ENCODE results near the gene GAS7.

GRCh38 chr17:9932491-9932890 is 265.9 kb downstream of the GAS7 start:
- no peak for TF ChIP-seq CTCF (conservative IDR thresholded peaks at IDR 0.05; ENCODE audit: low read depth in 2 of 2)
- no peak for TF ChIP-seq EZH2 (IDR thresholded peaks at IDR 0.05; ENCODE audit: low read depth, unreplicated experiment)
- TF ChIP-seq REST (IDR thresholded peaks at IDR 0.05; ENCODE audit: unreplicated experiment): no peak
- TF ChIP-seq POLR2AphosphoS5 (IDR thresholded peaks at IDR 0.05; ENCODE audit: low read depth): no peak
